Measurements from ENCODE around the gene MAGEB10.

MAGEB10 gene

DNA sequence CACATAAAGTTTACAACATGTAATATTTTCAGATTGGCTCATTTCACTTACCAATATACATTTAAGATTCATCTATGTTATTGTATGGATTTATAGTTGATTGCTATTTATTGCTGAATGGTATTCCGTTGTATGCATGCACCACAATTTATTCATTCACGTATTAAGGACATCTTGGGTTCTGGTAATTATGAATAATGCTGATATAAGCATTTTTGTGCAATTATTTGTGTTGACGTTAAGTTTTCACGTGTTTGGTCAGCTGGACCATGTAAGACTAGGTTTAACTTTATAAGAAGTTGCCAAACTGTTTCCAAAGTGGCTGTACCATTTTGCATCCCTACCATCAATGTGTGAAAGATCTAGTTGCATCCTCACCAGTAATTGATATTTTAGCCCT, 35.1 kb downstream of the MAGEB10 start:
- H3K36me3 Mint-ChIP-seq (ENCODE audit: low read depth) = no peaks in the 10 kb centered on the region
- H3K4me3 Mint-ChIP-seq = no peak overlapping the region
- peaks cover 10% of the 10 kb centered on the region for H3K9me3 Mint-ChIP-seq
- H3K4me1 Mint-ChIP-seq = peaks cover 6% of the 10 kb centered on the region
- DNase-seq = no peak
- no peaks in the 10 kb centered on the region for H3K27me3 Mint-ChIP-seq (ENCODE audit: low read depth, poor library complexity)
- no peak overlapping the region for H3K27ac Mint-ChIP-seq
- TF ChIP-seq, protein P1, sequence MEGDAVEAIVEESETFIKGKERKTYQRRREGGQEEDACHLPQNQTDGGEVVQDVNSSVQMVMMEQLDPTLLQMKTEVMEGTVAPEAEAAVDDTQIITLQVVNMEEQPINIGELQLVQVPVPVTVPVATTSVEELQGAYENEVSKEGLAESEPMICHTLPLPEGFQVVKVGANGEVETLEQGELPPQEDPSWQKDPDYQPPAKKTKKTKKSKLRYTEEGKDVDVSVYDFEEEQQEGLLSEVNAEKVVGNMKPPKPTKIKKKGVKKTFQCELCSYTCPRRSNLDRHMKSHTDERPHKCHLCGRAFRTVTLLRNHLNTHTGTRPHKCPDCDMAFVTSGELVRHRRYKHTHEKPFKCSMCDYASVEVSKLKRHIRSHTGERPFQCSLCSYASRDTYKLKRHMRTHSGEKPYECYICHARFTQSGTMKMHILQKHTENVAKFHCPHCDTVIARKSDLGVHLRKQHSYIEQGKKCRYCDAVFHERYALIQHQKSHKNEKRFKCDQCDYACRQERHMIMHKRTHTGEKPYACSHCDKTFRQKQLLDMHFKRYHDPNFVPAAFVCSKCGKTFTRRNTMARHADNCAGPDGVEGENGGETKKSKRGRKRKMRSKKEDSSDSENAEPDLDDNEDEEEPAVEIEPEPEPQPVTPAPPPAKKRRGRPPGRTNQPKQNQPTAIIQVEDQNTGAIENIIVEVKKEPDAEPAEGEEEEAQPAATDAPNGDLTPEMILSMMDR (IDR thresholded peaks at IDR 0.05) = no peak

DNA sequence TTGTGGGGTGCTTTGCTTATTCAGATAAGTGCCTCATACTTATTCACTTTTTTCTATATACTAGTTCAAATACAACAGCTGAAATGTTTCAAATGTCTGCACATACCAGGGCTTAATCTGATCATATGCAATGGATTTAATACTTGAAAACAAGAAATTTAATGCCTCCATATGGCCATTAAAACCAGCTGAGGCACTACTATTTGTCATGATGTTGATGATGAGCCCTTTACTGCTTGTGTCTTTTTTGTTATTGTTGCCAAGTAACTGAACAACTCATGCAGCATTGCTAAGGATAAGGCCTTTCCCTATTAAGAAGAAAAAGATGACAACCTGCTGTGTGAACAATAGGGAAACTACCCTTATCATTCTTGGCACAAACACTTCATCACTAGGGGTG, 52.5 kb downstream of the MAGEB10 start:
- Mint-ChIP-seq H3K36me3 (ENCODE audit: low read depth) (no peaks in the 10 kb centered on the region), H3K27ac (no peak overlapping the region), H3K4me1 (no peaks in the 10 kb centered on the region), H3K4me3 (no peak overlapping the region), H3K27me3 (ENCODE audit: low read depth, poor library complexity) (no peaks in the 10 kb centered on the region), H3K9me3 (peaks cover 25% of the 10 kb centered on the region)
- DNase-seq = no peak
- TF ChIP-seq, protein P1 (IDR thresholded peaks at IDR 0.05) = no peak

DNA sequence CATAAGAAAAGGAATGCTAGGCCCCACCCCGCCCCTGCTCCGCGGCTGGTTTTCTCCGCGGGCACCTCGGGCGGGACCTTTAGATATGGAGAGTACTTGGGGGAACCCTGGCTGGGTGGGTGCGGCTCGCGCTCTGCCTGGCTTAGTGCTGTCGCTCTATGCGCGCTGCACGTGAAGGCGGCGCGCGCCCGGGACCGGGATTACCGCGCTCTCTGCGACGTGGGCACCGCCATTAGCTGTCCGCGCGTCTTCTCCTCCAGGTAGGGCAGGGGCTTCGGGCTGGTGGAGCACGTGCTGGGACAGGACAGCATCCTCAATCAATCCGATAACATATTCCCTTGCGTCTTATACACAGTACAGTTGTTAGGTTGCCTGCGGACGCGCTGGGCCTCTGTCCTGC, 56.0 kb downstream of the MAGEB10 start:
- TF ChIP-seq, protein P1 (IDR thresholded peaks at IDR 0.05) = no peak
- no peaks in the 10 kb centered on the region for H3K36me3 Mint-ChIP-seq (ENCODE audit: low read depth)
- H3K27ac Mint-ChIP-seq = no peak overlapping the region
- peaks cover 12% of the 10 kb centered on the region for H3K9me3 Mint-ChIP-seq
- no peaks in the 10 kb centered on the region for H3K27me3 Mint-ChIP-seq (ENCODE audit: low read depth, poor library complexity)
- H3K4me1 Mint-ChIP-seq = no peaks in the 10 kb centered on the region
- no peak overlapping the region for H3K4me3 Mint-ChIP-seq
- DNase-seq = no peak
